ENCODE results near the gene TAS1R1. TPM values are rescaled to one million over a fixed set of nuclear protein-coding genes. Genes with fewer than 3 reads are reported as not detected.

Gene TAS1R1
- total and polyA plus RNA-seq, 9 of the 15 experiments (the other 6 are each of a cell fraction or from before 2014, with no cell fraction given) = 0.06 TPM; not detected in 8

DNA sequence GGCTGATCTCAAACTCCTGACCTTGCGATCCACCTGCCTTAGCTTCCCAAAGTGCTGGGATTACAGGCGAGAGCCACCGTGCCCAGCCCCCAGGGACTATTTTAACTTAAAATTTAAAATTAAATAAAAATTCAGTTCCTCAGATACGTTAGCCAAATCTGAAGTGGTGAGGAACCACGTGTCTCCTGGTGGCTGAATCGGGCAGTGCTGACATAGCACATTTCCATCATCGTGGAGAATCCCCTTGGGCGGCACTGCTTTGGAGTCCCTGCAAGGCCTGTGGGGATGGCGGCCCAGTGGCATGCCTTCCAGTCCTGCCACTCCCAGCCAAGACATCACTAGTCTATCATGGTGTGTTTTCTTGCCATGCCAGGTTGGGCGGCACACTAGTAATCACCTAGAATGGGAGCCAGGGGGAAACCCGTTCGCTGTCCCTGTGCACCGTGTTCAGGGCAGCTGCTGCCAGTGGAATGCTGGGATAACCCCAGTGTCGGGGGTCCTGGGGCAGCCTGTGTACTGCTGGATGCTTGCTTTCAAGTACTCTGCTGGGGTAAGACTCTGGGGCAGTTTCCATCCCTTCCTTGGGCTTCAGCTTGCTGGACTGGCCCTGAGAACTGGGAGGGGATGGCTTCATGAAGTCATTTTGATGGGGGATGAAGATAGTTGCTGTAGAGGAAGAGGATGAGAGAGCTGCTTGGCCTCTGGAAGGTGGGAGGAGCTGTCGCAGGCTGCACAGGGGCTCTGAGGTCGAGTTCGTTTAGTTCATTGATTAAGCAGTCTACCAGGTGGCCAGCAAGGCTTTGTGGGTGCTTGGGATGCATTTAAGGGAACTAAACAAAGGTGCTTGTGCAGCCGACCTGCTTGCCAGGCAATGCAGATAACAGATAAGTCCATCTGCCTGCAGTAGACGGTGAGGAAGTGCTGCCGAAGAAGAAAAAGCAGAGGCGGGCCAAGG, 29.3 kb downstream of the TAS1R1 start (continued):
- TF ChIP-seq, protein P1, sequence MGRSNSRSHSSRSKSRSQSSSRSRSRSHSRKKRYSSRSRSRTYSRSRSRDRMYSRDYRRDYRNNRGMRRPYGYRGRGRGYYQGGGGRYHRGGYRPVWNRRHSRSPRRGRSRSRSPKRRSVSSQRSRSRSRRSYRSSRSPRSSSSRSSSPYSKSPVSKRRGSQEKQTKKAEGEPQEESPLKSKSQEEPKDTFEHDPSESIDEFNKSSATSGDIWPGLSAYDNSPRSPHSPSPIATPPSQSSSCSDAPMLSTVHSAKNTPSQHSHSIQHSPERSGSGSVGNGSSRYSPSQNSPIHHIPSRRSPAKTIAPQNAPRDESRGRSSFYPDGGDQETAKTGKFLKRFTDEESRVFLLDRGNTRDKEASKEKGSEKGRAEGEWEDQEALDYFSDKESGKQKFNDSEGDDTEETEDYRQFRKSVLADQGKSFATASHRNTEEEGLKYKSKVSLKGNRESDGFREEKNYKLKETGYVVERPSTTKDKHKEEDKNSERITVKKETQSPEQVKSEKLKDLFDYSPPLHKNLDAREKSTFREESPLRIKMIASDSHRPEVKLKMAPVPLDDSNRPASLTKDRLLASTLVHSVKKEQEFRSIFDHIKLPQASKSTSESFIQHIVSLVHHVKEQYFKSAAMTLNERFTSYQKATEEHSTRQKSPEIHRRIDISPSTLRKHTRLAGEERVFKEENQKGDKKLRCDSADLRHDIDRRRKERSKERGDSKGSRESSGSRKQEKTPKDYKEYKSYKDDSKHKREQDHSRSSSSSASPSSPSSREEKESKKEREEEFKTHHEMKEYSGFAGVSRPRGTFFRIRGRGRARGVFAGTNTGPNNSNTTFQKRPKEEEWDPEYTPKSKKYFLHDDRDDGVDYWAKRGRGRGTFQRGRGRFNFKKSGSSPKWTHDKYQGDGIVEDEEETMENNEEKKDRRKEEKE (IDR thresholded peaks at IDR 0.05; ENCODE audit: borderline replicate concordance in 1 of 2, control insufficient read depth in 1 of 2, low read depth in 2 of 2, low read length in 1 of 2) = no peak
- TF ChIP-seq CHD2 (IDR thresholded peaks at IDR 0.05; ENCODE audit: low read depth, low read length) (no peak), POLR2AphosphoS2 (IDR thresholded peaks at IDR 0.05; ENCODE audit: low read length) (no peak), RBM14 (IDR thresholded peaks at IDR 0.05; ENCODE audit: borderline replicate concordance, insufficient read depth, low read depth, low read length) (no peak), BRD9 (IDR thresholded peaks at IDR 0.05; ENCODE audit: low read depth, partially characterized antibody) (no peak), ADNP (tag; IDR thresholded peaks at IDR 0.05) (no peak), GABPB1 (CRISPR knock-in tag; IDR thresholded peaks at IDR 0.05) (peak; percentile 7; the same call in 1 of the 2 replicates), ZNF316 (IDR thresholded peaks at IDR 0.05) (peak; percentile 95), MAFG (tag; conservative IDR thresholded peaks at IDR 0.05) (peak; percentile 90), FOS (IDR thresholded peaks at IDR 0.05; ENCODE audit: extremely low read depth, insufficient read length) (no peak), CEBPG (CRISPR knock-in tag; IDR thresholded peaks at IDR 0.05) (no peak), CEBPG (tag; conservative IDR thresholded peaks at IDR 0.05 in 1 of 2, IDR thresholded peaks at IDR 0.05 in 1 of 2) (no peak), TEAD4 (IDR thresholded peaks at IDR 0.05; ENCODE audit: low read length) (peak; percentile 51), TEAD4 (CRISPR knock-in tag; IDR thresholded peaks at IDR 0.05; ENCODE audit: borderline replicate concordance) (no peak), NR2C1 (IDR thresholded peaks at IDR 0.05) (no peak), NR2C1 (tag; IDR thresholded peaks at IDR 0.05) (no peak), GATAD2B (IDR thresholded peaks at IDR 0.05; ENCODE audit: borderline replicate concordance) (no peak), DIDO1 (tag; IDR thresholded peaks at IDR 0.05; ENCODE audit: low read depth) (no peak), BHLHE40 (IDR thresholded peaks at IDR 0.05; ENCODE audit: low read length) (peak; percentile 4; the same call in 1 of the 2 replicates), MYC (IDR thresholded peaks at IDR 0.05; ENCODE audit: low read depth, low read length) (no peak), MYC (CRISPR knock-in tag; IDR thresholded peaks at IDR 0.05; ENCODE audit: borderline replicate concordance, low read depth) (no peak), ZNF263 (CRISPR knock-in tag; IDR thresholded peaks at IDR 0.05; ENCODE audit: borderline replicate concordance) (no peak)
- TF ChIP-seq, protein P2, sequence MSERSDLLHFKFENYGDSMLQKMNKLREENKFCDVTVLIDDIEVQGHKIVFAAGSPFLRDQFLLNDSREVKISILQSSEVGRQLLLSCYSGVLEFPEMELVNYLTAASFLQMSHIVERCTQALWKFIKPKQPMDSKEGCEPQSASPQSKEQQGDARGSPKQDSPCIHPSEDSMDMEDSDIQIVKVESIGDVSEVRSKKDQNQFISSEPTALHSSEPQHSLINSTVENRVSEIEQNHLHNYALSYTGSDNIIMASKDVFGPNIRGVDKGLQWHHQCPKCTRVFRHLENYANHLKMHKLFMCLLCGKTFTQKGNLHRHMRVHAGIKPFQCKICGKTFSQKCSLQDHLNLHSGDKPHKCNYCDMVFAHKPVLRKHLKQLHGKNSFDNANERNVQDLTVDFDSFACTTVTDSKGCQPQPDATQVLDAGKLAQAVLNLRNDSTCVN (CRISPR knock-in tag; IDR thresholded peaks at IDR 0.05) = 0 out of 2 replicates have a peak, but pooled peaks have one; percentile 14
- TF ChIP-seq, protein P3, sequence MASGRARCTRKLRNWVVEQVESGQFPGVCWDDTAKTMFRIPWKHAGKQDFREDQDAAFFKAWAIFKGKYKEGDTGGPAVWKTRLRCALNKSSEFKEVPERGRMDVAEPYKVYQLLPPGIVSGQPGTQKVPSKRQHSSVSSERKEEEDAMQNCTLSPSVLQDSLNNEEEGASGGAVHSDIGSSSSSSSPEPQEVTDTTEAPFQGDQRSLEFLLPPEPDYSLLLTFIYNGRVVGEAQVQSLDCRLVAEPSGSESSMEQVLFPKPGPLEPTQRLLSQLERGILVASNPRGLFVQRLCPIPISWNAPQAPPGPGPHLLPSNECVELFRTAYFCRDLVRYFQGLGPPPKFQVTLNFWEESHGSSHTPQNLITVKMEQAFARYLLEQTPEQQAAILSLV (tag; IDR thresholded peaks at IDR 0.05) = no peak
